Muscle of back (tissue), 11 donors: ENCODE results near the gene ACAD9. TPM values are rescaled to one million over a fixed set of nuclear protein-coding genes. Genes with fewer than 3 reads are reported as not detected.

Experiments used
- DNase-seq, 3 donors: peaks; one replicate each; pipeline versions ENCODE4 v3.0.0 to v3.0.0-alpha.2; 2013
- polyA plus RNA-seq, 10 donors: library from polyadenylated mRNA; unstranded; fragments of 120-200 nt; gene quantifications; one replicate each; pipeline ENCODE4 v1.2.1, GENCODE V29; 2013; ENCODE audit not compliant: insufficient read length in 10 of 10

ACAD9 gene
- polyA plus RNA-seq, 10 donors: 20.7 to 31.3 (median 26.3) TPM

GRCh38 chr3:128933213-128933921 lies 53.9 kb downstream of the ACAD9 start:
- DNase-seq: no peak

- no peak for DNase-seq
Observed at GRCh38 chr3:128933922-128934253, 54.5 kb downstream of the ACAD9 start.

GRCh38 chr3:128935922-128936321 lies 56.5 kb downstream of the ACAD9 start:
- DNase-seq: no peak

GRCh38 chr3:128936341-128936740 lies 56.9 kb downstream of the ACAD9 start:
- no peak for DNase-seq

- no peak for DNase-seq
Observed at GRCh38 chr3:128940252-128940651, 60.8 kb downstream of the ACAD9 start.

GRCh38 chr3:128942161-128942952 lies 62.9 kb downstream of the ACAD9 start:
- no peak for DNase-seq

- no peak for DNase-seq
Observed at GRCh38 chr3:128945041-128945877, 65.8 kb downstream of the ACAD9 start.

GRCh38 chr3:128945878-128946175 lies 66.4 kb downstream of the ACAD9 start:
- DNase-seq: no peak

GRCh38 chr3:128946411-128946810 lies 67.0 kb downstream of the ACAD9 start:
- no peak for DNase-seq

- DNase-seq: no peak
Observed at GRCh38 chr3:128949158-128949557, 69.7 kb downstream of the ACAD9 start.

- DNase-seq: no peak
Observed at GRCh38 chr3:128950223-128950938, 71.0 kb downstream of the ACAD9 start.

GRCh38 chr3:128956440-128956839 lies 77.0 kb downstream of the ACAD9 start:
- DNase-seq: no peak

Other genes starting within 250 kb of the ACAD9 start
- gene RPN1, start 228.8 kb upstream of the ACAD9 start, polyA plus RNA-seq: 100 to 1,000 TPM in 7 of 10 donors, 10 to 100 TPM in 3; 91.4 to 140 (median 108) TPM
- gene RAB7A, start 153.4 kb upstream of the ACAD9 start, polyA plus RNA-seq: 100 to 1,000 TPM; 134 to 184 (median 145) TPM
- gene CFAP92, start 114.5 kb downstream of the ACAD9 start, polyA plus RNA-seq: 1 to 10 TPM in 2 of 10 donors, under 1 TPM in 8; 0.42 to 1.5 (median 0.85) TPM
- gene EFCC1, start 121.7 kb downstream of the ACAD9 start, polyA plus RNA-seq: 1 to 10 TPM in 8 of 10 donors, under 1 TPM in 2; 0.79 to 1.6 (median 1.3) TPM
- under 1 TPM in 7 of 10 donors, not detected in 3; 0.24 to 0.59 (median 0.36) TPM for gene GP9, start 181.2 kb downstream of the ACAD9 start, polyA plus RNA-seq
- gene RAB43, start 242.2 kb downstream of the ACAD9 start, polyA plus RNA-seq: 1 to 10 TPM in 9 of 10 donors, under 1 TPM in 1; 0.78 to 3.6 (median 3.1) TPM